Suprapubic skin (tissue), 4 donors: Measurements from ENCODE around the gene MEIOSIN. TPM values are rescaled to one million over a fixed set of nuclear protein-coding genes. Genes with fewer than 3 reads are reported as not detected.

Experiments
- DNase-seq, 2 donors: peaks; one replicate each; pipeline ENCODE4 v3.0.0-alpha.2; 2019; ENCODE audit warnings: low spot score in 2 of 2
- H3K27ac ChIP-seq: fragments of 200-600 bp; sonication (generic); one replicate; pipeline ENCODE4 v1.5.1; 2019
- H3K27me3 ChIP-seq: fragments of 200-600 bp; sonication (generic); one replicate; pipeline ENCODE4 v1.5.1; 2019
- H3K36me3 ChIP-seq: fragments of 200-600 bp; sonication (generic); one replicate; pipeline ENCODE4 v1.5.1; 2019
- H3K4me1 ChIP-seq: fragments of 200-600 bp; sonication (generic); one replicate; pipeline ENCODE4 v1.5.1; 2019
- H3K4me3 ChIP-seq: fragments of 200-600 bp; sonication (generic); one replicate; pipeline ENCODE4 v1.5.1; 2019; ENCODE audit warnings: mild to moderate bottlenecking
- H3K9me3 ChIP-seq: fragments of 200-600 bp; sonication (generic); one replicate; pipeline ENCODE4 v1.5.1; 2019
- CTCF ChIP-seq, 2 donors: fragments of 200-600 bp in 1 of 2; fragments of 450-650 bp in 1 of 2; sonication (generic) in 1 of 2; IDR thresholded peaks; one replicate each; pipeline ENCODE4 v1.5.1; 2016 to 2019; ENCODE audit warnings: antibody characterized with exemption in 2 of 2, mild to moderate bottlenecking in 1 of 2, moderate library complexity in 1 of 2
- EP300 ChIP-seq: sonication (generic); formaldehyde crosslinking; IDR thresholded peaks from one replicate; pipeline ENCODE4 v1.6.1; 2017; ENCODE audit warnings: antibody characterized with exemption
- POLR2A ChIP-seq, 2 donors: fragments of 450-650 bp; IDR thresholded peaks; one replicate each; pipeline ENCODE4 v1.6.1; 2017; ENCODE audit warnings: antibody characterized with exemption in 2 of 2, mild to moderate bottlenecking in 2 of 2, moderate library complexity in 2 of 2
- POLR2AphosphoS5 ChIP-seq, 3 donors: sonication (generic); formaldehyde crosslinking; IDR thresholded peaks; one replicate each; pipeline ENCODE4 v1.6.1; 2017; ENCODE audit warnings: antibody characterized with exemption in 3 of 3
- WGBS: methylation state at CpG from one replicate; pipeline ENCODE4 v1.1.5; 2018; 5-methylcytosine and 5-hydroxymethylcytosine counted together
- total RNA-seq, 4 donors: library from RNA; depleted of rRNA; stranded (reverse); fragments of >200 nt; gene quantifications; one replicate each; pipeline ENCODE4 v1.1.0, GENCODE V29; 2016

MEIOSIN gene
- total RNA-seq, 4 donors from 2014 or later = not detected

GRCh38 chr19:45764945-45765701, 31.9 kb downstream of the MEIOSIN start:
- WGBS = 60% methylated on average over 7 of the region's 21 CpGs
- H3K36me3 ChIP-seq = no peaks in the 10 kb centered on the region
- H3K4me1 ChIP-seq = peaks cover 35% of the 10 kb centered on the region
- TF ChIP-seq POLR2AphosphoS5 (IDR thresholded peaks at IDR 0.05) (no peak), CTCF (IDR thresholded peaks at IDR 0.05) (no peak), EP300 (no peak), POLR2A (IDR thresholded peaks at IDR 0.05) (no peak)
- no peak for DNase-seq
- no peaks in the 10 kb centered on the region for H3K27me3 ChIP-seq
- no peaks in the 10 kb centered on the region for H3K9me3 ChIP-seq
- no peak overlapping the region for H3K4me3 ChIP-seq
- H3K27ac ChIP-seq = no peak overlapping the region

GRCh38 chr19:45765702-45766295, 32.6 kb downstream of the MEIOSIN start:
- H3K9me3 ChIP-seq = no peaks in the 10 kb centered on the region
- H3K36me3 ChIP-seq = no peaks in the 10 kb centered on the region
- WGBS = 66% methylated on average over 21 of the region's 23 CpGs
- no peak overlapping the region for H3K4me3 ChIP-seq
- no peak for DNase-seq
- TF ChIP-seq POLR2A (IDR thresholded peaks at IDR 0.05) (no peak), EP300 (no peak), CTCF (IDR thresholded peaks at IDR 0.05) (no peak), POLR2AphosphoS5 (IDR thresholded peaks at IDR 0.05) (no peak)
- no peaks in the 10 kb centered on the region for H3K27me3 ChIP-seq
- no peak overlapping the region for H3K27ac ChIP-seq
- H3K4me1 ChIP-seq = peaks cover 40% of the 10 kb centered on the region

- H3K9me3 ChIP-seq = no peaks in the 10 kb centered on the region
- H3K4me1 ChIP-seq = peaks cover 46% of the 10 kb centered on the region
- WGBS = 71% methylated on average over 1 of the region's 17 CpGs
- peak overlapping the region; percentile 86 for H3K4me3 ChIP-seq
- no peak for TF ChIP-seq EP300
- no peak for TF ChIP-seq POLR2A (IDR thresholded peaks at IDR 0.05)
- TF ChIP-seq CTCF (IDR thresholded peaks at IDR 0.05) = no peak
- TF ChIP-seq POLR2AphosphoS5 (IDR thresholded peaks at IDR 0.05) = no peak
- H3K36me3 ChIP-seq = no peaks in the 10 kb centered on the region
- DNase-seq = no peak
- peak overlapping the region; percentile 89 for H3K27ac ChIP-seq
- no peaks in the 10 kb centered on the region for H3K27me3 ChIP-seq
Observed at GRCh38 chr19:45766296-45766868, 33.1 kb downstream of the MEIOSIN start.

GRCh38 chr19:45766869-45767346, 33.7 kb downstream of the MEIOSIN start:
- no peak for DNase-seq

More at GRCh38 chr19:45766869-45767346, 33.7 kb downstream of the MEIOSIN start:
- Histone ChIP-seq H3K36me3 (no peaks in the 10 kb centered on the region), H3K4me3 (peak overlapping the region; percentile 86), H3K9me3 (no peaks in the 10 kb centered on the region), H3K4me1 (peaks cover 47% of the 10 kb centered on the region), H3K27ac (peak overlapping the region; percentile 89), H3K27me3 (no peaks in the 10 kb centered on the region)
- 30% methylated on average over 4 of the region's 24 CpGs for WGBS
- TF ChIP-seq POLR2AphosphoS5 (IDR thresholded peaks at IDR 0.05) (no peak), CTCF (IDR thresholded peaks at IDR 0.05) (no peak), EP300 (no peak), POLR2A (IDR thresholded peaks at IDR 0.05) (no peak)
